GM23338 (cell line): ENCODE data around the gene DTNB. TPM values are rescaled to one million over a fixed set of nuclear protein-coding genes. Genes with fewer than 3 reads are reported as not detected.

ENCODE experiments used
- ATAC-seq: fragments of 200-7000 bp; cut with Tn5 transposase; 3 replicates; pipeline ENCODE4 v1.9.1; 2020
- DNase-seq: peaks from one replicate; pipeline ENCODE4 v3.0.0-alpha.2; 2015; ENCODE audit warnings: low spot score
- H2AFZ ChIP-seq: fragments of 200-600 bp; sonication (generic); 2 replicates; pipeline ENCODE4 v1.8.0; 2016; ENCODE audit warnings: antibody characterized with exemption, mild to moderate bottlenecking, moderate library complexity
- H3F3A ChIP-seq: fragments of 200-600 bp; sonication (generic); replicated peaks from 2 replicates; pipeline ENCODE4 v1.8.0; 2017; ENCODE audit warnings: antibody characterized with exemption, mixed run types, low read depth
- H3K27ac ChIP-seq: fragments of 200-600 bp; sonication (generic); 2 replicates; pipeline ENCODE4 v1.6.1; 2016; ENCODE audit warnings: low read depth
- H3K27me3 ChIP-seq: fragments of 200-600 bp; sonication (generic); 2 replicates; pipeline ENCODE4 v1.8.0; 2016; ENCODE audit warnings: mild to moderate bottlenecking, mixed run types, moderate library complexity; ENCODE audit not compliant: insufficient read depth
- H3K36me3 ChIP-seq: fragments of 200-600 bp; sonication (generic); 2 replicates; pipeline ENCODE4 v1.8.0; 2016; ENCODE audit warnings: mild to moderate bottlenecking; ENCODE audit not compliant: insufficient read depth
- H3K4me1 ChIP-seq: fragments of 200-600 bp; sonication (generic); 2 replicates; pipeline ENCODE4 v1.8.0; 2016; ENCODE audit warnings: mild to moderate bottlenecking, moderate library complexity; ENCODE audit not compliant: insufficient read depth
- H3K4me2 ChIP-seq: fragments of 200-600 bp; sonication (generic); 2 replicates; pipeline ENCODE4 v1.7.1; 2017; ENCODE audit warnings: mixed run types
- H3K4me3 ChIP-seq: fragments of 200-600 bp; sonication (generic); 2 replicates; pipeline ENCODE4 v1.6.1; 2016; ENCODE audit warnings: mixed run types
- H3K79me2 ChIP-seq: fragments of 200-600 bp; sonication (generic); replicated peaks from 2 replicates; pipeline ENCODE4 v1.8.0; 2017; ENCODE audit warnings: mild to moderate bottlenecking; ENCODE audit not compliant: insufficient read depth
- H3K9me2 ChIP-seq: fragments of 200-600 bp; sonication (generic); 2 replicates; pipeline ENCODE4 v1.8.0; 2017; ENCODE audit not compliant: insufficient read depth
- H4K20me1 ChIP-seq: fragments of 200-600 bp; sonication (generic); replicated peaks from 2 replicates; pipeline ENCODE4 v1.8.0; 2017; ENCODE audit warnings: mild to moderate bottlenecking; ENCODE audit not compliant: insufficient read depth
- H3K27ac Mint-ChIP-seq: 2 replicates; pipeline ENCODE4 v1.8.0; 2020; ENCODE audit warnings: inconsistent platforms, mild to moderate bottlenecking, moderate library complexity, mixed read lengths
- H3K27me3 Mint-ChIP-seq: 3 replicates; pipeline ENCODE4 v1.8.0; 2022; ENCODE audit warnings: low read depth, mild to moderate bottlenecking, moderate library complexity, mixed read lengths, inconsistent platforms; ENCODE audit not compliant: insufficient read depth, poor library complexity
- H3K36me3 Mint-ChIP-seq: 3 replicates; pipeline ENCODE4 v1.8.0; 2021; ENCODE audit warnings: low read depth, mild to moderate bottlenecking, inconsistent platforms, moderate library complexity, mixed read lengths
- H3K4me1 Mint-ChIP-seq: 3 replicates; pipeline ENCODE4 v1.8.0; 2020; ENCODE audit warnings: mild to moderate bottlenecking, inconsistent platforms, mixed read lengths
- H3K4me3 Mint-ChIP-seq: 3 replicates; pipeline ENCODE4 v1.8.0; 2021; ENCODE audit warnings: moderate library complexity, mild to moderate bottlenecking, inconsistent platforms, mixed read lengths
- H3K9me3 Mint-ChIP-seq: 3 replicates; pipeline ENCODE4 v1.8.0; 2020; ENCODE audit warnings: moderate library complexity, mild to moderate bottlenecking, inconsistent platforms, mixed read lengths
- CREB1 ChIP-seq: fragments of 250-450 bp; sonication (Bioruptor Pico); IDR thresholded peaks from 2 replicates; pipeline ENCODE4 v1.5.0; 2020; ENCODE audit warnings: low read depth, mild to moderate bottlenecking, moderate library complexity
- CTCF ChIP-seq, 2 experiments: fragments of 200-600 bp in 1 of 2; sonication (generic) in 1 of 2; conservative IDR thresholded peaks; 2 replicates each; pipeline versions ENCODE4 v1.5.1 to v1.6.1; 2016 to 2017; ENCODE audit warnings: antibody characterized with exemption in 2 of 2, low read depth in 2 of 2, mild to moderate bottlenecking in 2 of 2, moderate library complexity in 1 of 2
- EZH2 ChIP-seq: fragments of 200-600 bp; sonication (generic); IDR thresholded peaks from one replicate; pipeline ENCODE4 v1.8.0; 2017; ENCODE audit warnings: antibody characterized with exemption, mild to moderate bottlenecking, low read depth; ENCODE audit not compliant: unreplicated experiment
- EZH2phosphoT487 ChIP-seq: fragments of 200-600 bp; sonication (generic); IDR thresholded peaks from one replicate; pipeline ENCODE4 v1.8.1; 2018; ENCODE audit warnings: antibody characterized with exemption; ENCODE audit not compliant: unreplicated experiment
- JUNB ChIP-seq: IDR thresholded peaks from one replicate; pipeline ENCODE4 v1.6.1; 2016; ENCODE audit warnings: antibody characterized with exemption; ENCODE audit not compliant: unreplicated experiment
- NANOG ChIP-seq: IDR thresholded peaks from 2 replicates; pipeline ENCODE4 v1.6.1; 2016; ENCODE audit warnings: antibody characterized with exemption, borderline replicate concordance
- POLR2AphosphoS5 ChIP-seq: IDR thresholded peaks from 2 replicates; pipeline ENCODE4 v1.6.1; 2016; ENCODE audit warnings: antibody characterized with exemption, low read depth
- REST ChIP-seq: IDR thresholded peaks from one replicate; pipeline ENCODE4 v1.6.1; 2018; ENCODE audit warnings: antibody characterized with exemption; ENCODE audit not compliant: unreplicated experiment
- STAT1 ChIP-seq: IDR thresholded peaks from one replicate; pipeline ENCODE4 v1.6.1; 2016; ENCODE audit warnings: antibody characterized with exemption; ENCODE audit not compliant: unreplicated experiment
- ZNF114 ChIP-seq: fragments of 250-450 bp; sonication (Bioruptor Pico); IDR thresholded peaks from 2 replicates; pipeline ENCODE4 v1.5.0; 2020; ENCODE audit warnings: mild to moderate bottlenecking, moderate library complexity
- ZNF331 ChIP-seq: fragments of 250-450 bp; sonication (Bioruptor Pico); IDR thresholded peaks from 2 replicates; pipeline ENCODE4 v1.5.0; 2020; ENCODE audit warnings: low read depth, mild to moderate bottlenecking, moderate library complexity
- ZNF462 ChIP-seq: fragments of 250-450 bp; sonication (Bioruptor Pico); IDR thresholded peaks from 2 replicates; pipeline ENCODE4 v1.5.0; 2020; ENCODE audit warnings: mild to moderate bottlenecking, moderate library complexity
- polyA plus RNA-seq: library from polyadenylated mRNA; unstranded; fragments of >200 nt; fragmentation: Nextera tagmentation; extraction: Ambion mirVana; gene quantifications from 2 replicates; pipeline ENCODE4 v1.2.1, GENCODE V29; 2016
- total RNA-seq: library from RNA; depleted of rRNA; stranded (reverse); fragments of >200 nt; shearing (Covaris generic); gene quantifications from 2 replicates; pipeline ENCODE4 v1.2.3, GENCODE V29; 2014

The DTNB gene
- total and polyA plus RNA-seq, 2 experiments from 2014 or later, result 22.1 to 29.4 TPM

- Mint-ChIP-seq H3K27me3 (peaks cover 19% of the 10 kb centered on the region), H3K36me3 (no peaks in the 10 kb centered on the region), H3K27ac (no peak overlapping the region), H3K4me1 (peaks cover 63% of the 10 kb centered on the region), H3K9me3 (no peaks in the 10 kb centered on the region), H3K4me3 (no peak overlapping the region)
- DNase-seq, result no peak
- TF ChIP-seq NANOG (no peak), JUNB (no peak), STAT1 (no peak), POLR2AphosphoS5 (no peak), CREB1 (CRISPR knock-in tag) (no peak), EZH2phosphoT487 (no peak), ZNF114 (CRISPR knock-in tag) (no peak), EZH2 (no peak), REST (no peak), ZNF462 (CRISPR knock-in tag) (no peak), ZNF331 (CRISPR knock-in tag) (no peak), CTCF (conservative IDR thresholded peaks at IDR 0.05; ENCODE audit: low read depth in 2 of 2) (no peak)
- H3K27ac ChIP-seq, result no peak overlapping the region
- H3F3A ChIP-seq, result 0 out of 2 replicates have a peak, but pooled peaks cover 8% of the 10 kb centered on the region
- H3K27me3 ChIP-seq, result 0 out of 2 replicates have a peak, but pooled peaks cover under 1% of the 10 kb centered on the region
- H3K9me2 ChIP-seq, result no peaks in the 10 kb centered on the region
- H2AFZ ChIP-seq, result no peak overlapping the region
- H4K20me1 ChIP-seq, result no peaks in the 10 kb centered on the region; the same call in 1 of the 2 replicates
- H3K4me2 ChIP-seq, result 0 out of 2 replicates have a peak overlapping the region, but pooled peaks have one; percentile 2
- 0 out of 2 replicates have a peak, but pooled peaks cover 3% of the 10 kb centered on the region for H3K79me2 ChIP-seq
- peaks cover 41% of the 10 kb centered on the region for H3K4me1 ChIP-seq
- H3K36me3 ChIP-seq, result no peaks in the 10 kb centered on the region
- no peak overlapping the region for H3K4me3 ChIP-seq
- ATAC-seq, result no peak; the same call in 2 of the 3 replicates
Observed at GRCh38 chr2:25335204-25335603, 338.2 kb downstream of the DTNB start.
